Measurements from ENCODE around the gene TMEM150C. TPM values are rescaled to one million over a fixed set of nuclear protein-coding genes. Genes with fewer than 3 reads are reported as not detected.

TMEM150C gene
- total and polyA plus RNA-seq, 2 of the 4 experiments (the other 2 are of a cell fraction) = 0.10 to 0.36 TPM

- in situ Hi-C loops (cut with MboI; ENCODE audit: low sequenced_read_pairs) = no loop called here
- H3K27ac ChIP-seq (ENCODE audit: insufficient read depth, low read length) = no peak overlapping the region
- 0 out of 2 replicates have a peak, but pooled peaks cover 2% of the 10 kb centered on the region for H3K9me1 ChIP-seq (ENCODE audit: insufficient read depth, low read length)
- intact Hi-C loops (cut with micrococcal nuclease) = no loop called here
- dilution Hi-C loops (cut with HindIII; ENCODE audit: low sequenced_read_pairs, unreplicated experiment) = no loop called here
- no peak overlapping the region for H3K4ac ChIP-seq (ENCODE audit: low read depth, low read length)
- H4K91ac ChIP-seq (ENCODE audit: insufficient read depth, low read depth, low read length) = no peak overlapping the region
- ATAC-seq (ENCODE audit: low read depth) = peak; percentile 70
- H2BK5ac ChIP-seq (ENCODE audit: low read depth, low read length, poor library complexity, severe bottlenecking) = no peak overlapping the region
- no peak overlapping the region for H3K18ac ChIP-seq (ENCODE audit: low read depth, low read length)
- H3K56ac ChIP-seq (ENCODE audit: extremely low read depth, insufficient read depth, low read length) = no peak overlapping the region
- H2BK15ac ChIP-seq (ENCODE audit: low read depth, low read length) = no peak overlapping the region
- peak; percentile 8 for DNase-seq
- H3K23ac ChIP-seq (ENCODE audit: low read depth, low read length) = no peak overlapping the region
- H3K36me3 ChIP-seq (ENCODE audit: control insufficient read depth, insufficient read depth, low read length) = no peaks in the 10 kb centered on the region
- no peak overlapping the region for H2AK5ac ChIP-seq (ENCODE audit: low read depth, low read length)
- no peak overlapping the region for H3K4me2 ChIP-seq (ENCODE audit: low read depth, low read length)
- no peak overlapping the region for H2BK20ac ChIP-seq (ENCODE audit: low read depth, low read length)
- BruUV-seq (replicated peaks) = no TSS peak
- no peak overlapping the region for H3K14ac ChIP-seq (replicated peaks; ENCODE audit: low read depth, low read length)
- peaks cover 4% of the 10 kb centered on the region for H3K4me1 ChIP-seq (ENCODE audit: control insufficient read depth, insufficient read depth, low read length)
- H4K8ac ChIP-seq (ENCODE audit: low read depth in 2 of 2, low read length in 2 of 2) = no peak overlapping the region
- no peaks in the 10 kb centered on the region for H3K79me1 ChIP-seq (ENCODE audit: low read depth in 1 of 2, low read length in 2 of 2)
- ChIA-PET POLR2A (ENCODE audit: unreplicated experiment) (no interaction called here), CTCF (interaction anchor here (0.6 kb wide), 1 partner anchor 110 kb away, joined by 4 read pairs; no protein-coding TSS in a partner anchor)
- no peaks in the 10 kb centered on the region for H4K20me1 ChIP-seq (ENCODE audit: insufficient read depth, low read length)
- no peaks in the 10 kb centered on the region for H3K9me3 ChIP-seq (ENCODE audit: control insufficient read depth, insufficient read depth, low read length)
- no peak overlapping the region for H4K5ac ChIP-seq (ENCODE audit: low read depth, low read length)
- WGBS, 2 experiments (ENCODE audit: extremely low coverage in 2 of 2, insufficient read length in 1 of 2) = no CpG with 5 or more reads among the region's 2 CpGs
- no peak overlapping the region for H2BK120ac ChIP-seq (ENCODE audit: low read depth, low read length)
- H3K27me3 ChIP-seq (ENCODE audit: control insufficient read depth, insufficient read depth, low read length) = peaks cover 4% of the 10 kb centered on the region
- H3K4me3 ChIP-seq (ENCODE audit: insufficient read depth, low read depth, low read length) = no peak overlapping the region
- TF ChIP-seq SMC3 (IDR thresholded peaks at IDR 0.05; ENCODE audit: low read depth, low read length) (no peak), RFX5 (IDR thresholded peaks at IDR 0.05; ENCODE audit: low read depth, low read length) (no peak), MXI1 (IDR thresholded peaks at IDR 0.05; ENCODE audit: borderline replicate concordance, low read depth, low read length) (no peak)
- H2AK9ac ChIP-seq (replicated peaks; ENCODE audit: low read depth, low read length, poor library complexity) = no peak overlapping the region
- no peak overlapping the region for H2AFZ ChIP-seq (replicated peaks; ENCODE audit: low read length, poor library complexity)
- no peak overlapping the region for H3K9ac ChIP-seq (ENCODE audit: low read depth, low read length)
Measured at GRCh38 chr4:82521283-82521682, 40.5 kb downstream of the TMEM150C start.
